ENCODE results near the gene SLC9A9.
"Not testable (repeated sequence)": the region's sequence is repeated elsewhere in the genome, so short reads cannot be mapped to it uniquely, and the experiment has no call there.

Gene SLC9A9

GRCh38 chr3:143535994-143536784 is 312.1 kb downstream of the SLC9A9 start:
- DNase-seq = no peak

DNA sequence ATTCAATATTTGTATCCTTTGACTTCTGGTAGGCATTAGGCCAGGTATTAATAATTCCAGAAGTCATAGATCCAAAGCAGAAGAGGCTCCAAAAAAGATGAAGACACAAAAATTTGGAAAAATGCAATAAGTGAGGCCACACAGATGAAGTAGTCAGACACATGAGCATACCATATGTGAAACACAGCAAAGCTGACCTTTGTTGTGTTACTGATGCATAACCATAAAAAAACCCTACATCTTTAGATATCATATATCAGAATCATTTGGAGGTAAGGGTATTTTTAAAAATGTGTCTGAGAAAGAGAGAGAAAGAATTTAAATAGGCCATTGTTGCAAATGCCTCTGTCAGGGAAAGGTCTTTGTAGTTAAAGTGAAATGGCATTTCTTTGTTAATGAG is 314.9 kb downstream of the SLC9A9 start:
- no peak for DNase-seq

DNA sequence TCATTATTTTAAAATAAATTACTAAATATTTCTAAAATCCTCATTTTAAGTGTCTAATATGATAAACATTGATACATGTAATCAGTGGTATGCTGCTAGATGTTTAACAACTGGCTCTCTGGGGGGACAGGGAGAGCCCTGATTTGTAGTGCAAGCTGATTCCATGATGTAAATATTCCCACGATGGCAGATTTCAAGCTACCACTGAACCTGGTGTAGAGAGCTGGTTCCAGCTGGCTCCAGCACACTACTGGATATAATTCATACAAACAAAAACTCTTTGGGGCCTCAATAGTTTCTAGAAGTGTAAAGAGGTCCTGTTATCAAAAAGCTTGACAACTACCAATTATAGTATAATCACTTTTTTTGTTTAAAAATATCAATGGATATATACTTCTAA is 316.2 kb downstream of the SLC9A9 start:
- DNase-seq = no peak

- DNase-seq = no peak
Measured at GRCh38 chr3:143531101-143531500, 317.2 kb downstream of the SLC9A9 start.

GRCh38 chr3:143529798-143530197 is 318.5 kb downstream of the SLC9A9 start:
- DNase-seq = no peak

DNA sequence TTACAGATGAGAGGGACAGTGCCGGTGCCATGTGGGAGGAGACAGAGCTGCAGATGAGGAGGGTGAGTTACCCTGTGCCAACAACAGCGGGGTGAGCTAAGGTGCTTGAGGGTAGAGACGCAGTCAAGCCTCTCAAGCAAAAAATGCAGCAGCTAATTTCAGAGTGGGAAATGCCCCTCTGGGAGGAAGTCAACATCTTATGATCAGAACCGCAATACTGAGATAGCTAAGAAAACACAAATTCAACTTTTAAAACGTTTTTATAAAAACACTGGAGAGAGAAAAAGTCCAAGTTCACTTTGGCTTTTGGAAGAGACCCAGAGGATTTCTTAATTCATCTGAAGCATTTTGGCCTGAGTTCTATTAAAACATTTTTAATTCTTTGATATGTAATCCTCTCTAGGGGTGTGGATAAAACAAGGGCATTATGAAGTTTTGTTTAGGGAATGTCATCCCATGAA is 319.2 kb downstream of the SLC9A9 start:
- DNase-seq = no peak

DNA sequence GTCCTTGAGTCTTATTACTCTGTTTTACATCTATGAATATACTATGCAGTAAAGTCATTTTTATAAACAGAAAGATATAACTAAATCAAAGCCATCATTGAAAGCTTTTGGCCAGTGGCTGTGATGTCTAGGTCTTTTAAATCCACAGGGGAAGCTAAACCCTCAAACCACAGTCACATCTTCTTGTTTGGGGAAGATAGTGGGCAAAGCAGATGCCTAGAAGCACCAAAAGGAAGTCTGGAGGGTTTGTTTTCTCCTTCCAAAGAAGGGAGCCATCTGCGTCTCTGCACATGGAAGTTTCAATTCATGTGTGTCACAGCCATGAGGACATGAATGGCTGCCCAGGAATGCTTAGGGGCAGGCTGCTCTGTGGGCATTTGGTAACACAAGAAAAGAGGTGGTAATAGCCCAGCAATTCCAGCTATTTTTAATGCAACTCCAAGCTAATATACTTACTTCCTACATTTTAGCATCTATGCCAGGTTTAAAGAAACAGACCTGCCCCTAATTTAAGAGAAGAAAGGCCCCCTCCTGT is 322.2 kb downstream of the SLC9A9 start:
- DNase-seq = no peak

GRCh38 chr3:143525408-143525807 is 322.9 kb downstream of the SLC9A9 start:
- no peak for DNase-seq

GRCh38 chr3:143521803-143522202 is 326.5 kb downstream of the SLC9A9 start:
- DNase-seq = no peak

DNA sequence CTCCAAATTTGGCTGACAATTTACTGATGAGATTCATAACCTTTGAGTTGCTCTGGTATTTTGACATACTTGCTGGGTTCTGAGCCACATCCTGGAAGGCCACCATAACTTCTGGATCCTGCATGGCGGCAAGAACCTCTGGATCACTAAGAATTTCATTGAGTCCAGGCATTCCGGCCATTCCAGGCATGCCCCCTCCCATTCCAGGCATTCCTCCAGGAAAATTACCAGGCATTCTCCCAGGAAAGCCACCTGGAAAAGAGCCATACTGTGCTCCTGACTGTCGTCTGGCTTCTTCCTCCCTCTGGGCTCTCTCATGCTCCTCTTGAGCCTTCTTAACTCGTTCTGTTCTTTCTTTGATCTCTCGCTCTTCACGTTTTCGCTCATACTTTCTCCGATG is 331.1 kb downstream of the SLC9A9 start:
- DNase-seq = not testable (repeated sequence)

- no peak for DNase-seq
Measured at GRCh38 chr3:143514874-143515273, 333.4 kb downstream of the SLC9A9 start.

DNA sequence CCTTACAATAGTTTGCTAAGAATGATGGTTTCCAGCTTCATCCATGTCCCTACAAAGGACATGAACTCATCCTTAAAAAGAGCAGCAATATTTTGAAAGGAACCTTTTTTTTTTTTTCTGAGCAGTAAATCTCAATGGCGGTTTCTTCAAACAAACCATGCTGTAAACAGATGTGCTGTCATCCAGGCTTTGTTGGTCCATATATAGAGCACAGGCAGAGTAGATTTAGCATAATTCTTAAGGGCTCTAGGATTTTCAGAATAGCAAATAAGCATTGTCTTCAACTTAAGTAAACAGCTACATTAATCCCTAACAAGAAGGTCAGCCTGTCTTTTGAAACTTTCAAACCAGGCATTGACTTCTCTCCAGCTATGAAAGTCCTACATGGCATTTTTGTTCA is 334.2 kb downstream of the SLC9A9 start:
- no peak for DNase-seq

DNA sequence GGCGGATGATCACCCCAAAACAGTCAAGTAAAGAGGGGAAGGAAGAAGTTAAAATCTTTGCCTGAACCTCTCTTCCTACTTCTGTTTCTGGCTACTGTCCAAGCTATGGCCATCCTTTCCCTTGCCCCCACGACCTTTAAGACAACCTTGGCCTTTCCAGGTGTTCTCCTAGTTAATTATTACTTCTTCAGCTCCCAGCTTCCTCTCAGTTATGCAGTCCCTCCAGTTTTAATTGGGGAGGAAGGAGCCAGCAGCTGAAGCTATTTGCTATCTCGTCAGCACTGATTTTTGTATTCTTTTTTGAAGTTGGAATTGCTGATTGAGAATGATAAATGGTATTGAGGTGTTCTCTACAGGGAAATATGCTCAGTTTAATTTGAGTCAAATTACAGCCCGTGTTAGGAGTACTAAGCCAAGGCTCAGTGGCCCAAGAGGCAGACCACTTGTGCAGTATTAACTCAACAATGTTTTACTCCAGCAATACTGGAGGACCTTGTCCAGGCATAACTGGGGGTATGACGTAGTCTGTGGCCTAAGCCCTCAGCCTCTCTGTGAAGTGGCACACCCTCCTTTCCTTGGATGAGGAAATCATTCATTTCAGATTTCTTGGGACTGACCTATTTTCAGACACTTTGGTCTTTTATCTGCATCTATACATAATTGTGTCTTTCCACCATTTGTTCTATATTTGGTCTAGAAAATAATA is 336.9 kb downstream of the SLC9A9 start:
- DNase-seq = no peak

DNA sequence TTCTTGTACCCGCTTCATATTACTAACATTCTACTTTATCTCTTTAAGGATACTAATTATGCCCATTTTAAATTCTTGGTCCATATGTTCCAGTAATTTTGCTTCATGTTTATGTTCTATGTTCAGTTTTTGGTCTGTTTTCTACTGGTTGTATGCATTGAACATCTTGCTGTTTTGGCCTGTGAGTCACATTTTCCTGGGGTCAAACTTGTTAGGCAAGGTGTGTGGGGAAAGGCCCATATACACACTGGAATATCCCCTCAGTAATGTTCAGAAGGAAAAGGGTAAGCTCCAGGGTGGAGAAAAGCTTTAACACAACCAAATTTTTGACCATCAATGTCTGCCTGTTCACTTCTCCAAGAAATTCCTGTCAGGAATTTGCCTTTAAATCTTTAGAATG is 337.7 kb downstream of the SLC9A9 start:
- no peak for DNase-seq

DNA sequence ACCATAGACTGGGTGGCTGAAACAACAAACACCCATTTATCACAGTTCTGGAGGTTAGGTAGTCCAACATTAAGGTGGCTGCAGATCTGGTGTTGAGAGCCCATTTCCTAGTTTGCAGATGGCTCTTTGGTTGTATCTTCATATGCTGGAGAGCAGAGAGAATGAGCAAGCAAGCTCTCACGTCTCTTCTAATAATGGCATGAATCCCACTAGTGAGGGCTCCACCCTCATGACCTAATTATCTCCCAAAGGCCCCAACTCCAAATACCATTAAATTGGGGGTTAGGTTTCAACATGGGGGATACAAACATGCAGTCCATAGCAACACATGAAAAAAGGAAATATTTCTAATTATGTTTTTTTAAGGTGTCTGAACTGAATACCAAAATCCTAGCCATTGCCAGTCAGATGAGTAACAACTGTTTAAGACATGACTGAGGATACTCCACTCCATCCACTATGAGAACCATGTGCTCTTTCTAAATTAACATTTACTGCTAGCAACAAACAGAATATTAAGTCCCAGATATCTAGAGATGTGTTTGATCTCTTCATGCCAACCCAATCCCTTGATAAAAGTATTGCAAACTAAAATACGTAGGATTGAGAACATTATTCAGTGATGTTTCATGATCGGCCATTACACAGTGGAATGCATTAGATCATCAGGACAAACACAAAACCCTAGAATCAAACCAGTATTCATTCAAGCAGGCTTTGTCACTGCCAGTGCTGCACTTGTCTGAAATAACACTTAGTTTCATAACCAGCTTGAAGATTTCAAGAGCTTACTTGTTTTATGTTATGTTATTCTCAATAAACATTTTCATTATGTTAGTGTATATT is 340.3 kb downstream of the SLC9A9 start:
- no peak for DNase-seq

DNA sequence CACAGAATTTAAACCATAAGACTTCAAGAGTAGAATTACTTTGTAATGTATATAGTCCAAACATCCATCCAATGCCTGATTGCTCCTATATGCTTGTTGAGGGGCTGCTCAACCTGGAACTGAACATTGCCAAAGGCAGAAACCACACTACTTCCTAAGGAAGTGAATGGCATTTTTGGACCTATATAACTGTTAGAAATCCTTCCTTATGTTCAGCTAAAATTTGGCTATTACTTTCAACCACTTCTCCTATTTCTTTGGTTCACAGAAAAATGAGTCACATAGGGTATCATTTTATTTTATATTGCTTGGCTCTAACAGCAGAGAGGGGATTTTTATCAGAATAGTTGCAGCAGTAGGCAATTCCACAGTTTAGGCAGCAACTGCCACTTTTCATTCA is 342.1 kb downstream of the SLC9A9 start:
- no peak for DNase-seq

- no peak for DNase-seq
Measured at GRCh38 chr3:143503325-143503885, 344.9 kb downstream of the SLC9A9 start.

DNA sequence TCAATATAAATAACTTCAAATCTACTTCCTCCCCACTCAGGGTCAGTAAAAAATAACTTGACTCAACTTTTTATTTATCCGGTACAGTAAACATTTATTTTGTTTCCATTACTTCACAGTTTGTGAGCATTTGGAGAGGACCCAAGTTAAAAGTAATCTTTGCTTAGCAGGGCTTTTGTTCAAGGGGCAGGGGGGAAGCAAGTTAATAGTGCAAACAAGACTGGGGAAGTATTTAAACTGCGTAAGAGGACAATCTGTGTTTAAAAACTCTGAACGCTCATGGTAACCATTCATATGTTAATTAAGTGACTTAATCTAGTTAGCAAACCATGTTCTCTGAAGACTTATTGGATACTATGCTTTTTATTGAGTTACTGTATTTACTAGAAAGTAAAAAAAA is 346.2 kb downstream of the SLC9A9 start:
- DNase-seq = no peak

- DNase-seq = no peak
Measured at GRCh38 chr3:143497382-143497781, 350.9 kb downstream of the SLC9A9 start.

DNA sequence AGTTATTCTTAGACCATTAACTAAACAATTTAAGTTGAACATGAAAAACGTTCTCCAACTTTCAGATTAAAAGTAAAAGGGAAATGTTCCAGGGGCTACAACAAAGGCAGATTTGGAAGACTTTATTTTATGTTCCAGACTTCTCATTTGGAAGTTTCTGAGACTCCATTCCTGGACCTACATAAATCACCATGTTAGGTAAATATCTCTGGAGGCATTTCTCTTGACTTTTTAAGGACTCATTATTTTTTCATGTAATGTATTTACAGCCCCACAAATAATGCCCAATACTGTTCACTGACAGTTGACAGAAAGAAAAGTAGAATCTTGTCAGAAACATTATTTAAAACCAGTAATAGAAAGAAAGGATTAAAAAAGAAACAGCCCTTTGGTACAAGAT is 352.1 kb downstream of the SLC9A9 start:
- no peak for DNase-seq

- no peak for DNase-seq
Measured at GRCh38 chr3:143495527-143495926, 352.7 kb downstream of the SLC9A9 start.

DNA sequence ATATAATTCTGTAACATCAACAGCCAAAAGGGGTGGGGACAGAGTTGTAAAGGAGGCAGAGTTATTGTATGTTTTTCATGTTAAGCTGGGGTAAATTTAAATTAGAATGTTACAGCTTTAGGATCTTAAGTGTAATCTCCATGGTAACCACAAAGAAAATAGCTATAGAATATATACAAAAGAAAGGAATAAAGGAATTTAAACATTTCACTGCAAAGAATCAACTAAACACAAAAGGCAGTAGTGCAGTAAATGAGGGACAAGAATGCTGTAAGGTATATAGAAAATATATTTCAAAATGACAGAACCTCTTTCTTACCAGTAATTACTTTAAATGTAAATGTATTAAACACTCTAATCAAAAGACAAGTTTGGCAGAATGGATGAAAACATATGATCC is 361.7 kb downstream of the SLC9A9 start:
- DNase-seq = no peak
